NCI-H2171 (cell line): ENCODE data around the gene CXCL6.

Source experiments
- DNase-seq: peaks from one replicate; lab custom pipeline; 2025; lab: John Stamatoyannopoulos, UW

Gene CXCL6

DNA sequence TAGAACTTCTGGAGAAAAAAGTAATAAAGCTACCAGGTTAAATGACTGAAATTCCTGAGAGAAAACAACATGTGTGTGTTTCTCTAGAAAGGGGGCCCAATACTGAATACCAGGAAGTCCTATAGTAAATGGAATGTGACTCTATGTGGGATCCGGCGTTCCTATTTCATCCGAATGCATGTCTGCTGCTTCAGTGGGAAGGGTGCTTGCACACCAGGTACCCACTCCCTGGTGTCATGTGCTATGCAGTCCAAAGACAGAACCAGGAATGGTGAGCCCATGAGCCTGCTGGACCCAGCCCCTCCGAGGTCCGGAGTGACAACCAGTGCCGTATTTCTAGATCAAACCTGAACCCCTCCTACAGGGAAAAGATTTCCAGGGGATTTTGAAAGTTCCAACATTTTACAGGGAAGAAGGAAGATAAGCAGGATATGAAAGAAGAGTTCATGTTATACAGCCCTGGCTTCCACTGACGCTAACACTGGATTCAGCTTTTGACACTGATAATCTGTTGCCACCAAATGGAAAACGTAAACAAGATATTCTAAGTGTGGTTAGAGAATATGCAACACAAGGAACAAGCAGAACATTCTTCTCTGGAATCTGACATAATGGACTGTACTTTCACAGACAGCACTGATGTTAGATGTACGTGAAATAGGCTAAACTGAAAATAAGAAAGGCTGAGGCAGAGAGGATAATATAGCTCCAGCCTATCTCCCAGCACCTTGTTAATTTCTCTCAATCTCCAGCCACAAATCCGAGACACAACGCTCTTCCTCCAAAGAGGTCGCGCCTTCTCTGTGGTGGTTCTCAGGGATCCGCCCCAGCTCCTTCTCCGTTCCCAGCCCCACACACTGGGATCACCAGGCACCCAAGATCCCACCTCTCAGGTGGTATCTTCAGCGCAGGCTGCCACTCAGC lies 32.0 kb downstream of the CXCL6 start:
- no peak for DNase-seq

DNA sequence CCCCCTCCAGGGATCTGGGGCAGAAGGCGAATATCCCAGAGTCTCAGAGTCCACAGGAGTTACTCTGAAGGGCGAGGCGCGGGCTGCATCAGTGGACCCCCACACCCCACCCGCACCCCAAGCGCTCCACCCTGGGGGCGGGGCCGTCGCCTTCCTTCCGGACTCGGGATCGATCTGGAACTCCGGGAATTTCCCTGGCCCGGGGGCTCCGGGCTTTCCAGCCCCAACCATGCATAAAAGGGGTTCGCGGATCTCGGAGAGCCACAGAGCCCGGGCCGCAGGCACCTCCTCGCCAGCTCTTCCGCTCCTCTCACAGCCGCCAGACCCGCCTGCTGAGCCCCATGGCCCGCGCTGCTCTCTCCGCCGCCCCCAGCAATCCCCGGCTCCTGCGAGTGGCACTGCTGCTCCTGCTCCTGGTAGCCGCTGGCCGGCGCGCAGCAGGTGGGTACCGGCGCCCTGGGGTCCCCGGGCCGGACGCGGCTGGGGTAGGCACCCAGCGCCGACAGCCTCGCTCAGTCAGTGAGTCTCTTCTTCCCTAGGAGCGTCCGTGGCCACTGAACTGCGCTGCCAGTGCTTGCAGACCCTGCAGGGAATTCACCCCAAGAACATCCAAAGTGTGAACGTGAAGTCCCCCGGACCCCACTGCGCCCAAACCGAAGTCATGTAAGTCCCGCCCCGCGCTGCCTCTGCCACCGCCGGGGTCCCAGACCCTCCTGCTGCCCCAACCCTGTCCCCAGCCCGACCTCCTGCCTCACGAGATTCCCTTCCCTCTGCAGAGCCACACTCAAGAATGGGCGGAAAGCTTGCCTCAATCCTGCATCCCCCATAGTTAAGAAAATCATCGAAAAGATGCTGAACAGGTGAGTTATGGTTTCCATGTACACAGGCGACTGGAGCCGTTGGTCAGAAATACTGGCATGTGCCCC lies 32.9 kb downstream of the CXCL6 start, which contains the start of gene CXCL1:
Gene CXCL1, plus strand, starts transcription at position 264 of the 926 bp plus-strand sequence. Its CDS starts 78 bp downstream, at position 342.
- DNase-seq, result no peak

DNA sequence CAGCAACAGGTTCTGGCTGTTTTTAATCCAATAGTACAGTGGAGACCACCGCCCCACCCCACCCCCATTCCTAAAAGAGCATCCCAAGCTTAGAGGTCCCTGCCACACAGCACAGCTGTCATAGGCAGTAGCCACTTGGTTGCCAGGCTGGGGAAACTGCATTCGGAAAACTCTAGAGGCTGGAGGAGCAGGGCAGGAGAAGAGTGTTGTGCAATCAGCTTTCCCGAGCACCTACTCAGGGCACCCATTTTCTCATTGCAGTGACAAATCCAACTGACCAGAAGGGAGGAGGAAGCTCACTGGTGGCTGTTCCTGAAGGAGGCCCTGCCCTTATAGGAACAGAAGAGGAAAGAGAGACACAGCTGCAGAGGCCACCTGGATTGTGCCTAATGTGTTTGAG lies 33.8 kb downstream of the CXCL6 start:
- no peak for DNase-seq

DNA sequence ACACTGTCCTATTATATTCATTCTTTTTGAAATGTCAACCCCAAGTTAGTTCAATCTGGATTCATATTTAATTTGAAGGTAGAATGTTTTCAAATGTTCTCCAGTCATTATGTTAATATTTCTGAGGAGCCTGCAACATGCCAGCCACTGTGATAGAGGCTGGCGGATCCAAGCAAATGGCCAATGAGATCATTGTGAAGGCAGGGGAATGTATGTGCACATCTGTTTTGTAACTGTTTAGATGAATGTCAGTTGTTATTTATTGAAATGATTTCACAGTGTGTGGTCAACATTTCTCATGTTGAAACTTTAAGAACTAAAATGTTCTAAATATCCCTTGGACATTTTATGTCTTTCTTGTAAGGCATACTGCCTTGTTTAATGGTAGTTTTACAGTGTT lies 34.3 kb downstream of the CXCL6 start:
- no peak for DNase-seq

DNA sequence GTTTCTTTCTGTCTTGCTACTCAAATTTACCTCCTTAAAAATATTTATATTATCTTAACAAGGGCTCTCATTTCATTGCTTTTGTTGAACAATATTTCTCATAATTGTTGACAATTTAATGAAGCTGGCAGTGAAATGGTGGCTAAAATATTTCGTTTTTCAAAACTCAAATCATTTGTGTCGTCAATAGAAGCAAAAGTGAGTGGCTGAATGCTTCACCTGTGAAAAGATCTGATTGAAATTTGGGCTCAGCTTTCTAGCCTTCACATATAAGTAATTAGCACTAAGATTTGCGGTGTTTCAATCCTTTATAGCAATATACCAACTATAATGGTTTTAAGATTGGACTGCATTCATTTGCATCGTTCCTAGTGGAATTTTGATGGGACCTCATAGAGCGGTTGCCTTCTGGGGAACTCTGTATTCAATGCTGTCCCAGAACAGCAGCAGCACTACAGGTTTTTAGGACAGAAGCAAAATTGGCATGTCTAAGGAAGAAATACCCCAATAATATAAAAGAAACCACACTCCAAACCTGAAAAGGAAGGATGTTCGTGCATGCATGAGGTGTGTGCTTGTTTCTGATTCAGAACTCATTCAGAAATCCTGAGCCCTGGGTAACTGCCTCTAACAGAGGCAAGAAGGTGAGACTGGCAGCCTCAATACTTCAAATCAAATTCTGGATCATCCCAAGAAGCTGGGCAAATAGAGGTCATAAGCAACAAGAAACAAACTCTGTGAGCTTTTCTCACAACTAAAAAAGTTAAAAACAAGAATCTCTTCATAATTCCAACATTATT lies 35.2 kb downstream of the CXCL6 start:
- DNase-seq, result no peak

DNA sequence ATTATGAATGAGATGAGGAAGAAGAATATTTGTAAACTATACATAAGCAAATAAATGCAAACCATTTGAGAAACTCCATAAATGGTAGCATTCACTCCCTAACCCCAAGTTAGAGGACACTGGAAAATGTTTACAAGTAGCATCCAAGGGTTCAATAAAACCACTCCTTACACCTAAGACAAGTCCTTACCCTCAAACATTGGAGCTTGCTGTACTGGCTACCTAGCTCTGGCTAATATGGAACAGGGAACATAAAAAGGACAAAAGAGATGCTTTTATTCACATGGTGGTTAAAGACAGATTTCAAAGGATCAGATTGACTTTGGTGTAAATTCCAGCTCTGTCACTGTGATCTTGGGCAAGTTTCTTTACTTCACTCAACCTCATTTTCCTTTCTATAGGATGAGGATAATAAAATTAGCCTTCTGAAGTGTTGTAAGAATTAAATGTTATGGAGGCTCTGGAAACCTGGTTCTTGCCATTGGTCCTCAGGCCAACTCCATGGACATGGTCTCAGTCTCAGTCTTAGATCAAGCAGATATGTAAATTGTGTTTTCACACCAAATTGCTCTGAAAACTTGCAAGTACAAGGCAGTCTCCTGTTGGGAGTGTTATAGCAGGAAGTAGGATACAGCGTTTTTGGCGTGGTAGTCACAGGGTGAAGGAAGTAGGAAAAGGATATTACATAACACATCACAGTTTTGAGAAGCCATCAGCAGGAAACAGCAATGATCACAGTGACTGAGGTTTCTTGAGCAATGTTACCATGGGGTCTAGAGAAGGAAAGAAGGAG lies 36.0 kb downstream of the CXCL6 start:
- DNase-seq, result no peak

DNA sequence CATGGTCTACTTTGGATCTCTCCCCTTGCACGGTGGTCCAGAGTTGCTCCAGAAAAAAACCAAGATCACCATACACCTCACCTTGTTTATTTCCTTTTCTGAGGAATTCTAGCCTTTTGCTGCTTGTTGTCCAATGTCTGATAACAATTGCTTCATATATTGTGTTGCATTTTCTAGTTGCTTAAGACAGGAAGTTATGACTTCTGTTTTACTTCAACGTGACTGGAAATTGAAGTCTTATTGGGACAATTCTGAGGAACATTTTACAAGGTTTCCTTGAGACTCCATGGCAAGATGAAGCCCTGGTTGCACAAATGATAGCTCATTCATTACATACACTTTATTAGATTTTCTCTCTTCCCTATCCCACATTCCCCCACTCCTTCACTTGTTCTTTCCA lies 37.9 kb downstream of the CXCL6 start:
- no peak for DNase-seq

DNA sequence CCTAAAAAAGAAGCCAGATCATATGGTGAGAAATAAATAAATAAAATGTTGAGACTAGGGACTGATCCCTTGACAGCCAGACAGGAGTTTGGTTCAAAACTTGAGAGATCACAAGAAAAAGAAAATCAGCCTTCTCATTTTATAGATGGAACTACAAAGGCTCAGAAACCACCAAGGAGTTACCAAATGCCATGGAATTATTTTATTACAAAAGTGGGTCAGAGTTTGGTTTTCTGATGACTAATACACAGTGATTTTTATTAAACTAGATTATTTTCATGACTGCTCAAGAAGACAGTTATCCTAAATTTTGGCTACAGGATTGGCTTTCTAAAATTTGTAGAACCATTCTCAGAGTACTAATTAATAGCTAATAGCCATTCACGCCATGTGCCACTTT lies 38.9 kb downstream of the CXCL6 start:
- no peak for DNase-seq

DNA sequence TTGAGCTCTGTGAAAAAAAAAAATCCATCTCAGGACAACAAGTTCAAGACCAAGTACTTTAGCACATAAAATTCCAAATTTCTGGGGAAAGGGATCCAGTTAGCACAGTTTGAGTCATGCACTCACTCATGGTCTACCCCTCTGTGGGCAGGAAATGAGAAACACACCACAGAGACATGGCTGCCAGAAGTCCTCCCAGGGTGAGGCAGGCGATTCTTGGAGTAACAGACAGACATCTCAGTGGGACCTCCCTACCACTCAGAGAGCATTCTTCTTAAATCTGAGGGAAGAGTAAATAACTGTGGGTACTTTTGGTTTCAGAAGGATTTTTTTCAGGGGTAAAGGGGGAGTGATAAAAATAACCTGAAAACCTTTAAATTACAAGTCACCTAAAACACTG lies 46.8 kb downstream of the CXCL6 start:
- DNase-seq, result no peak

DNA sequence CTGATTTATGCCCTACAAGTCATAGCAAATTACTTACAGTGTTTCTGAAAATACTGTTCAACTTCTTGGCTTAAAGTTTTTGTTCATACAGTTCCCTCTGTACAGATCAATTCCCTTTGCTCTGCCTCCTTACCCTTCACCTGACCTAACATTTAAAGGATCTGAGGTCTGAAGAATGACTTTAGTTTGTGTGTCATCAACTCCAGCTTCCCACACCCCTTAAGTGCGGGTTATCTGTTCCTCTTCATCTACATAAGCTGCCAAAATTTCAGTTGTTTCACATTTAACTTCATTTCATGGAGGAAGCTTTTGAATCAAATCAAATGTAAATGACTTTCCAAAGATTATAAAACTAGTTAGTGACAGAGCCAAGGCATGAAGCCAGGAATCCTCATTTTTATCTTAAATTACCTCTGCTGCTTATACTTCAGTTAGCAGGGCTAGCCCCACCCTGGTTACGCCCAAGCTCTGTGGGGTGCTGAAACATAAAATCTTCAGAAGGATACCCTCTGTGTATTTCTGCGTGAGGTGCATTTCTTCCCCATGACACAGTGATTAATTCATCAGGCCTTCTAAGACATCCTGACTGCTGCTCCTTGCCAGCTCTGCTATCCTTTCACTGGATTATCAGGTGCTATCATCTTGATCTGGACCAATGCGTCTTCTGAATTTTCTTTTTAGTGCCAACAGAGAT lies 49.2 kb downstream of the CXCL6 start:
- DNase-seq, result no peak
